ENCODE data around the gene ANO6.

The ANO6 gene

GRCh38 chr12:45329702-45330101, 113.8 kb downstream of the ANO6 start:
- TF ChIP-seq, protein P1, sequence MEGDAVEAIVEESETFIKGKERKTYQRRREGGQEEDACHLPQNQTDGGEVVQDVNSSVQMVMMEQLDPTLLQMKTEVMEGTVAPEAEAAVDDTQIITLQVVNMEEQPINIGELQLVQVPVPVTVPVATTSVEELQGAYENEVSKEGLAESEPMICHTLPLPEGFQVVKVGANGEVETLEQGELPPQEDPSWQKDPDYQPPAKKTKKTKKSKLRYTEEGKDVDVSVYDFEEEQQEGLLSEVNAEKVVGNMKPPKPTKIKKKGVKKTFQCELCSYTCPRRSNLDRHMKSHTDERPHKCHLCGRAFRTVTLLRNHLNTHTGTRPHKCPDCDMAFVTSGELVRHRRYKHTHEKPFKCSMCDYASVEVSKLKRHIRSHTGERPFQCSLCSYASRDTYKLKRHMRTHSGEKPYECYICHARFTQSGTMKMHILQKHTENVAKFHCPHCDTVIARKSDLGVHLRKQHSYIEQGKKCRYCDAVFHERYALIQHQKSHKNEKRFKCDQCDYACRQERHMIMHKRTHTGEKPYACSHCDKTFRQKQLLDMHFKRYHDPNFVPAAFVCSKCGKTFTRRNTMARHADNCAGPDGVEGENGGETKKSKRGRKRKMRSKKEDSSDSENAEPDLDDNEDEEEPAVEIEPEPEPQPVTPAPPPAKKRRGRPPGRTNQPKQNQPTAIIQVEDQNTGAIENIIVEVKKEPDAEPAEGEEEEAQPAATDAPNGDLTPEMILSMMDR (IDR thresholded peaks at IDR 0.05; ENCODE audit: low read depth, low read length, missing control alignments) = no peak
- DNase-seq (ENCODE audit: low read depth) = no peak
- H3K4me3 ChIP-seq (ENCODE audit: low read depth, low read length) = no peak overlapping the region

DNA sequence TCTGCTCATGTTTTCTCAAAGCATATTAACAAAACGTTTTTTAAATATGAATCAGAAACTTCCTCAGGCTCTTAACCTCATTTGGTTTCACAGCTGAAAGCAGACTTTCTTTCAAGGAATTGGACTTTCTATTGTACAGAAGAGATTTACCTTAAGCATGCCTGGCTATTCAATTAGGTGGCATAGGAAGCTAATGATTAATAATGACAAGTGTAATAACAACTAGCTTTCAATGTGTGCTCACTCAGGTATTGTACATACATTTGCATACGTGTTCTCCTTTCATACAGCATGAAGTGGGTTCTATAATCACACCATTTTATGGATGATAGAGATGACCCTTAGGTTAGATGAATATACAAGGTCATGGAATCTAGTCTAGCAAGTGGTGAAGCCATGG, 115.7 kb downstream of the ANO6 start:
- DNase-seq (ENCODE audit: low read depth) = no peak
- no peak overlapping the region for H3K4me3 ChIP-seq (ENCODE audit: low read depth, low read length)
- TF ChIP-seq, protein P1 (IDR thresholded peaks at IDR 0.05; ENCODE audit: low read depth, low read length, missing control alignments) = no peak

GRCh38 chr12:45334396-45334795, 118.5 kb downstream of the ANO6 start:
- no peak for DNase-seq (ENCODE audit: low read depth)

DNA sequence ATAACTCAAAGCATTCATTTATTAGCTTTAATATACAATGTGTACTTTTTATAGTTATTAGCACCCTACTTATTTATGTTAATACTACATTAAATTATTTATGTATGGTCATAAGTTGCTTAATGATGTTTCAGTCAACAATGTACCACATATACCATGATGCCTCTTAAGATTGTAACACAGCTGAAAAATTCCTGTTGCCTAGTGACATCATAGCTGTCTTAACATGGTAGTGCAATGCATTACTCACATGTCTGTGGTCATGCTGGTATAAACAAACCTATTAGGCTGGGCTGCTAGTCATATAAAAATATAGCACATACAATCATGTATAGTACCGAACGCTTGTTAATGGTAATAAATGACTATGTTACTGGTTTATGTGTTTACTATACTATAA, 120.4 kb downstream of the ANO6 start:
- TF ChIP-seq, protein P1 (IDR thresholded peaks at IDR 0.05; ENCODE audit: low read depth, low read length, missing control alignments) = no peak

More at GRCh38 chr12:45334396-45334795, 118.5 kb downstream of the ANO6 start:
- no peak overlapping the region for H3K4me3 ChIP-seq (ENCODE audit: low read depth, low read length)
- TF ChIP-seq, protein P1 (IDR thresholded peaks at IDR 0.05; ENCODE audit: low read depth, low read length, missing control alignments) = no peak

DNA sequence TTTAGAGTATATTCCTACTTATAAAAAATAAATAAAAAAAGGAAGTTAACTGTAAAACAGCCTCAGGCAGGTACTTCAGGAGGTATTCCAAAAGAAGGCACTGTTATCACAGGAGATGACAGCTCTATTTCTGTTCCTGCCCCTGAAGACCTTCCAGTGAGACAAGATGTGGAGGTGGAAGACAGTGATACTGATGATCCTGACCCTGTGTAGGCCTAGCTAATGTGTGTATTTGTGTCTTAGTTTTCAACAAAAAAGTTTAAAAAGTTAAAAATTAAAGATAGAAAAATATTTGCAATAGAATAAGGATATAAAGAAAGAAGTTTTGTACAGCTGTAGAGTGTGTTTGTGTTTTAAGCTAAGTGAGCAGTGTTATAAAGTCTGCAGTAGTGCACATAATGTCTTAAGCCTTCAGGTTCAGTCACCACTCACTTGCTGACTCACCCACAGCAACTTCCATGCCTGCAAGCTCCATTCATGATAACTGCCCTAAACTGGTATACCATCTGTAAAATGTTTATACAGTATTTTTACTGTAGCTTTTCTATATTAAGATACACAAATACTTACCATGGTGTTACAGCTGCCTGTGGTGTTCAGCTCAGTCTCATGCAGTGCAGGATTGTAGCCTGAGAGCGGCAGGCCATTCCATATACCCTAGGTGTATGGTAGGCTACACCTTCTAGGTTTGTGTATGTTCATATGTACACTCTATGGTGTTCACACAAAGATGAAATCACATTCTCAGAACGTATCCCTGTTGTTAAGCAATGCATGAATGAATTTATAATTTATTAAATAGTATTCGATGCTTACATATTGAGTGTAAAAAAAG, 121.1 kb downstream of the ANO6 start:
- TF ChIP-seq, protein P1 (IDR thresholded peaks at IDR 0.05; ENCODE audit: low read depth, low read length, missing control alignments) = no peak
- no peak overlapping the region for H3K4me3 ChIP-seq (ENCODE audit: low read depth, low read length)
- no peak for DNase-seq (ENCODE audit: low read depth)

More for the DNA sequence above, 120.4 kb downstream of the ANO6 start:
- DNase-seq (ENCODE audit: low read depth) = no peak
- no peak overlapping the region for H3K4me3 ChIP-seq (ENCODE audit: low read depth, low read length)

DNA sequence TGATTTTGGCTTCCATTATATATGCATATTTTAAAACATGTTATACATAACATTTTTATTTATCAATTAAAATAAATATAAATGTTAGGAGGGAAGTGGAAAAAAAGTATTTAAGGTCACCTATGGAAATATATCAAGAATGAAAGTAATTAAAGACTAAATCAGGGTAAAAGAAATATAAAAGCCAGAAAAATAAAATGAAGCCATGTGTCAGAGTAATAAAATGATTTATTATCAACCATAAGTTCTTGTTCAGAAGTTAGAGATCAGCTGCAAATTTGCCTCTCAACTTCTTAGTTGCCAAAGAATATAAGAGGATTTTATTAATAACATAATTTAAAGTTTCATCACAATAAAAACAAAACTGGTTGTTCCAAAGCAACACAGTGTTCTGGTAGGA, 121.9 kb downstream of the ANO6 start:
- TF ChIP-seq, protein P1 (IDR thresholded peaks at IDR 0.05; ENCODE audit: low read depth, low read length, missing control alignments) = no peak
- no peak overlapping the region for H3K4me3 ChIP-seq (ENCODE audit: low read depth, low read length)
- DNase-seq (ENCODE audit: low read depth) = no peak

- DNase-seq (ENCODE audit: low read depth) = no peak
- H3K4me3 ChIP-seq (ENCODE audit: low read depth, low read length) = no peak overlapping the region
- TF ChIP-seq, protein P1 (IDR thresholded peaks at IDR 0.05; ENCODE audit: low read depth, low read length, missing control alignments) = no peak
Measured at GRCh38 chr12:45338272-45338671, 122.4 kb downstream of the ANO6 start.
